GM20431 (cell line): ENCODE results near the gene SLC25A48.

ENCODE experiments used
- in situ Hi-C: fragments of 300-500 bp; cut with MseI, MboI; formaldehyde crosslinking; loops from one replicate; pipeline ENCODE4 v1.15.0; 2020; ENCODE audit warnings: low sequenced_read_pairs; ENCODE audit not compliant: unreplicated experiment

SLC25A48 gene

GRCh38 chr5:135834639-135835529, at the start of gene SLC25A48:
Gene SLC25A48 (plus strand): TSS chr5:135834663. CDS start chr5:135834848, 185 bp downstream.
- in situ Hi-C loops = loop anchor here (25.0 kb wide), 1 partner anchor 273 kb away; no protein-coding TSS in a partner anchor

- in situ Hi-C loops = no loop called here
These were observed 33.8 kb upstream of the SLC25A48 start for GRCh38 chr5:135800656-135801055.

- in situ Hi-C loops = no loop called here
These were observed 24.1 kb upstream of the SLC25A48 start for GRCh38 chr5:135810188-135810943.

GRCh38 chr5:135811007-135811406, 23.5 kb upstream of the SLC25A48 start:
- in situ Hi-C loops = no loop called here

- in situ Hi-C loops = no loop called here
These were observed 20.7 kb upstream of the SLC25A48 start for GRCh38 chr5:135813758-135814157.

GRCh38 chr5:135814316-135814715, 20.1 kb upstream of the SLC25A48 start:
- in situ Hi-C loops = no loop called here

GRCh38 chr5:135814812-135815211, 19.7 kb upstream of the SLC25A48 start:
- in situ Hi-C loops = no loop called here

- in situ Hi-C loops = no loop called here
These were observed 13.2 kb upstream of the SLC25A48 start for GRCh38 chr5:135821061-135821801.

GRCh38 chr5:135821802-135822201, 12.7 kb upstream of the SLC25A48 start:
- in situ Hi-C loops = no loop called here

- in situ Hi-C loops = no loop called here
These were observed 12.2 kb upstream of the SLC25A48 start for GRCh38 chr5:135822286-135822685.

- in situ Hi-C loops = no loop called here
These were observed 11.5 kb upstream of the SLC25A48 start for GRCh38 chr5:135822959-135823358.

GRCh38 chr5:135823881-135824280, 10.6 kb upstream of the SLC25A48 start:
- in situ Hi-C loops = no loop called here

- in situ Hi-C loops = loop anchor here (25.0 kb wide), 1 partner anchor 262 kb away; no protein-coding TSS in a partner anchor
These were observed 9.9 kb upstream of the SLC25A48 start for GRCh38 chr5:135824541-135825041.

GRCh38 chr5:135825373-135826220, 8.9 kb upstream of the SLC25A48 start:
- in situ Hi-C loops = loop anchor here (25.0 kb wide), 1 partner anchor 263 kb away; no protein-coding TSS in a partner anchor

GRCh38 chr5:135826221-135826525, 8.3 kb upstream of the SLC25A48 start:
- in situ Hi-C loops = loop anchor here (25.0 kb wide), 1 partner anchor 264 kb away; no protein-coding TSS in a partner anchor

GRCh38 chr5:135826994-135827671, 7.3 kb upstream of the SLC25A48 start:
- in situ Hi-C loops = loop anchor here (25.0 kb wide), 1 partner anchor 265 kb away; no protein-coding TSS in a partner anchor

- in situ Hi-C loops = loop anchor here (25.0 kb wide), 1 partner anchor 266 kb away; no protein-coding TSS in a partner anchor
These were observed 6.3 kb upstream of the SLC25A48 start for GRCh38 chr5:135827965-135828781.

GRCh38 chr5:135828782-135829127, 5.7 kb upstream of the SLC25A48 start:
- in situ Hi-C loops = loop anchor here (25.0 kb wide), 1 partner anchor 266 kb away; no protein-coding TSS in a partner anchor
